PC-3 (cell line): ENCODE measurements around the gene FGF13. TPM values are rescaled to one million over a fixed set of nuclear protein-coding genes. Genes with fewer than 3 reads are reported as not detected.

Source experiments
- ATAC-seq: fragments of 200-7000 bp; cut with Tn5 transposase; 2 replicates; pipeline ENCODE4 v1.9.1; 2020; ENCODE audit warnings: mild to moderate bottlenecking, moderate library complexity
- Bru-seq: library from RNA; stranded (reverse); fragments of 400-500 nt; gene quantifications from one replicate; lab custom pipeline; 2021; lab: Mats Ljungman, UMichigan
- BruChase-seq, 2 experiments: library from RNA; stranded (reverse); fragments of 400-500 nt; gene quantifications; one replicate each; lab custom pipeline; 2021; lab: Mats Ljungman, UMichigan
- BruUV-seq: library from RNA; stranded (reverse); fragments of 400-500 nt; replicated peaks from 2 replicates; lab custom pipeline; 2021; lab: Mats Ljungman, UMichigan
- CTCF ChIA-PET: fragments of 300-600 bp; sonication (Branson Sonifier 250); formaldehyde crosslinking; loops from one replicate; lab custom pipeline; 2022; ENCODE audit warnings: antibody characterized with exemption; lab: Charles Lee
- POLR2A ChIA-PET: fragments of 300-600 bp; sonication (Branson Sonifier 250); formaldehyde crosslinking; loops from one replicate; lab custom pipeline; 2022; ENCODE audit warnings: antibody characterized with exemption; ENCODE audit not compliant: unreplicated experiment; lab: Charles Lee
- DNase-seq: peaks from one replicate; pipeline ENCODE4 v3.0.0-alpha.2; 2015
- H2AFZ ChIP-seq: fragments of 300-600 bp; sonication (generic); 2 replicates; pipeline ENCODE4 v1.6.0; 2016; ENCODE audit warnings: antibody characterized with exemption, low read length
- H3F3A ChIP-seq: fragments of 300-600 bp; sonication (generic); one replicate; pipeline ENCODE4 v1.6.0; 2017; ENCODE audit warnings: antibody characterized with exemption, low read length, control low read depth, mild to moderate bottlenecking; ENCODE audit not compliant: unreplicated experiment
- H3K27ac ChIP-seq: fragments of 300-600 bp; sonication (generic); 2 replicates; pipeline ENCODE4 v1.5.1; 2016; ENCODE audit warnings: mild to moderate bottlenecking, low read length
- H3K27me3 ChIP-seq: fragments of 300-600 bp; sonication (generic); 2 replicates; pipeline ENCODE4 v1.6.1; 2016; ENCODE audit warnings: low read length, mixed read lengths
- H3K36me3 ChIP-seq: fragments of 300-600 bp; sonication (generic); 2 replicates; pipeline ENCODE4 v1.6.1; 2016; ENCODE audit warnings: low read depth, mixed run types, low read length, mixed read lengths
- H3K4me1 ChIP-seq: fragments of 300-600 bp; sonication (generic); 2 replicates; pipeline ENCODE4 v1.5.1; 2016; ENCODE audit warnings: low read length; ENCODE audit not compliant: insufficient read depth
- H3K4me2 ChIP-seq: fragments of 300-600 bp; sonication (generic); 2 replicates; pipeline ENCODE4 v1.6.0; 2016; ENCODE audit warnings: low read length
- H3K4me3 ChIP-seq: fragments of 300-600 bp; sonication (generic); 2 replicates; pipeline ENCODE4 v1.5.1; 2016; ENCODE audit warnings: mild to moderate bottlenecking, low read length, mixed read lengths
- H3K79me2 ChIP-seq: fragments of 300-600 bp; sonication (generic); 2 replicates; pipeline ENCODE4 v1.6.1; 2017; ENCODE audit warnings: low read length, mixed read lengths
- H3K9ac ChIP-seq: fragments of 300-600 bp; sonication (generic); 2 replicates; pipeline ENCODE4 v1.6.0; 2016; ENCODE audit warnings: mild to moderate bottlenecking, low read length
- H3K9me2 ChIP-seq: fragments of 300-600 bp; sonication (generic); replicated peaks from 2 replicates; pipeline ENCODE4 v1.6.1; 2016; ENCODE audit warnings: mixed run types, low read length, mixed read lengths
- H3K9me3 ChIP-seq: fragments of 300-600 bp; sonication (generic); 2 replicates; pipeline ENCODE4 v1.6.1; 2016; ENCODE audit warnings: low read length, mixed read lengths
- H4K20me1 ChIP-seq: fragments of 300-600 bp; sonication (generic); 2 replicates; pipeline ENCODE4 v1.6.1; 2016; ENCODE audit warnings: low read length, mixed read lengths
- EZH2 ChIP-seq: fragments of 300-600 bp; sonication (generic); IDR thresholded peaks from one replicate; pipeline ENCODE4 v1.6.1; 2017; ENCODE audit warnings: antibody characterized with exemption, mild to moderate bottlenecking, low read length; ENCODE audit not compliant: unreplicated experiment
- EZH2phosphoT487 ChIP-seq: fragments of 300-600 bp; sonication (generic); IDR thresholded peaks from 2 replicates; pipeline ENCODE4 v1.6.1; 2018; ENCODE audit warnings: mild to moderate bottlenecking, antibody characterized with exemption, low read length, borderline replicate concordance
- intact Hi-C: fragments of 100-400 bp; cut with micrococcal nuclease; formaldehyde crosslinking; loops from 2 replicates; pipeline ENCODE4 v1.9.0; 2023
- long read RNA-seq: library from polyadenylated mRNA; unstranded; transcript quantifications from one replicate; pipeline ENCODE4 v2.0.0, GENCODE V29; 2021; ENCODE audit not compliant: unreplicated experiment
- total RNA-seq: library from RNA; depleted of rRNA; stranded (reverse); fragments of >200 nt; gene quantifications from 2 replicates; pipeline ENCODE4 v1.2.3, GENCODE V29; 2014; rRNA removed
- TF ChIP-seq, protein P1 (sequence below): fragments of 300-600 bp; sonication (generic); conservative IDR thresholded peaks from 2 replicates; pipeline ENCODE4 v1.5.1; 2017; ENCODE audit warnings: antibody characterized with exemption, low read depth, mild to moderate bottlenecking, low read length

Gene FGF13
- 0.47 and 2.2 TPM in 2 replicates for total RNA-seq
- percentile 30 among the genes with signal in this experiment for Bru-seq, nascent RNA
- BruChase-seq, experiment 1, labeled RNA remaining after a 6-hour chase: percentile 31 among the genes with signal in this experiment
- BruChase-seq, experiment 2, labeled RNA remaining after a 2-hour chase: percentile 43 among the genes with signal in this experiment
- long read RNA-seq, partial matches to known transcripts: 0 of 3 reads
- long read RNA-seq, other reads (novel, unspliced or antisense): 3 of 3 reads

DNA sequence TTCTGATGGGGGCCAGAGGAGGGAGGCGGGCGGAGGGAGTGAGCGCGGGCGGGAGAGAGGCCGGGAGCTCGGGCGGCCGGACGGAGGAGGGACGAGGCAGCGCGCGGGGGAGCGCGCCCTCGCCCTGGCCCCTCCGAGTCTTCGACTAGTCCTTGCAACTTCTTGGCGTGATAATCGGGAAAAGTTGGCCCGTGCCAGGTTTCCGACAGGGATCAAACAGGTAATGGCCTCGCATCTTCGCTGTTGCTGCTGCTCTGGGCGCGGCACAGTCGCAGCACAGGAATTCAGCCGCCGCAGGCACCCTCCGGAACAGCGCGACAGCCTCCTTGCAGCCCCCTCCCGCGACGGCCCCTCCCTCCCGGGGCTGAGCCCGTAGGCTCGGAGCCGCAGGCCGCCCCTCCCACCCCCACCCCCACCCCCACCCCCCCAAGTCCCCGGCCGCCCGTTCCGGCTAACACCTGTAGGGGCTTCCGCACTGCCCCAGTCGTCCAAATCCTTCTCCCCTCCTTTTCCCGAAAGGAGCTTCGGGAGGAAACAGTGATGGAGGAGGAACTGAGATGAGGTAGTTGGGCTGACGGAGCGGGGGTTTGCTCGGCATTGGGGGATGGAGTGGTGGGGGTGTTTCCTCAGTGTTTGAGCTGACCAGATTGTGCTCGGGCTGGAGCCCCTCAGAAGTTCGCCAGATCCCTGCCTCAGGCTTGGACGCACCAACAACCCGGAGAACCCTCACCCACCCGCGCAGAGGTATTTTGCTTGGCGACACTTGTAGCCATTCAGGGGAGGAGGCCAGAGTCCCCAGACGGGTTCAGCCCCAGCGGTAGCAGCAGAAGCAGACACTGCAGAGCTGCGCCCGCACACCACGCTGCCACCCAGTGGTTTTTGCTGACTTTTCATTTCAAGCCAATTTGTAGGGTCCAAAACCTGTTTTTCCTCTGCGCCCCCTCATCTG is at the start of gene FGF13:
Gene FGF13, minus strand, starts transcription at position 319 of the 949 bp plus-strand sequence. CDS start 714 bp downstream, outside the sequence.
- Histone ChIP-seq H3K79me2 (no peaks in the 10 kb centered on the region), H3K27ac (no peak within 1 kb of the TSS), H3K9me3 (no peaks in the 10 kb centered on the region), H3K9ac (no peak within 1 kb of the TSS), H3K4me1 (no peaks in the 10 kb centered on the region), H3K27me3 (peaks cover 30% of the 10 kb centered on the region), H3K9me2 (no peaks in the 10 kb centered on the region), H3K4me2 (peak within 1 kb of the TSS; percentile 64), H3K36me3 (no peaks in the 10 kb centered on the region), H4K20me1 (no peaks in the 10 kb centered on the region), H3F3A (no peaks in the 10 kb centered on the region), H2AFZ (peak within 1 kb of the TSS; percentile 42; the same call in 1 of the 2 replicates), H3K4me3 (peak within 1 kb of the TSS; percentile 33; the same call in 1 of the 2 replicates)
- intact Hi-C loops: no loop called here
- POLR2A ChIA-PET: no interaction called here
- DNase-seq (peak; percentile 34), ATAC-seq (peak; percentile 71)
- no TSS peak for BruUV-seq
- TF ChIP-seq, protein P1, sequence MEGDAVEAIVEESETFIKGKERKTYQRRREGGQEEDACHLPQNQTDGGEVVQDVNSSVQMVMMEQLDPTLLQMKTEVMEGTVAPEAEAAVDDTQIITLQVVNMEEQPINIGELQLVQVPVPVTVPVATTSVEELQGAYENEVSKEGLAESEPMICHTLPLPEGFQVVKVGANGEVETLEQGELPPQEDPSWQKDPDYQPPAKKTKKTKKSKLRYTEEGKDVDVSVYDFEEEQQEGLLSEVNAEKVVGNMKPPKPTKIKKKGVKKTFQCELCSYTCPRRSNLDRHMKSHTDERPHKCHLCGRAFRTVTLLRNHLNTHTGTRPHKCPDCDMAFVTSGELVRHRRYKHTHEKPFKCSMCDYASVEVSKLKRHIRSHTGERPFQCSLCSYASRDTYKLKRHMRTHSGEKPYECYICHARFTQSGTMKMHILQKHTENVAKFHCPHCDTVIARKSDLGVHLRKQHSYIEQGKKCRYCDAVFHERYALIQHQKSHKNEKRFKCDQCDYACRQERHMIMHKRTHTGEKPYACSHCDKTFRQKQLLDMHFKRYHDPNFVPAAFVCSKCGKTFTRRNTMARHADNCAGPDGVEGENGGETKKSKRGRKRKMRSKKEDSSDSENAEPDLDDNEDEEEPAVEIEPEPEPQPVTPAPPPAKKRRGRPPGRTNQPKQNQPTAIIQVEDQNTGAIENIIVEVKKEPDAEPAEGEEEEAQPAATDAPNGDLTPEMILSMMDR: peak; percentile 48
- no peak for TF ChIP-seq EZH2
- CTCF ChIA-PET: no interaction called here

DNA sequence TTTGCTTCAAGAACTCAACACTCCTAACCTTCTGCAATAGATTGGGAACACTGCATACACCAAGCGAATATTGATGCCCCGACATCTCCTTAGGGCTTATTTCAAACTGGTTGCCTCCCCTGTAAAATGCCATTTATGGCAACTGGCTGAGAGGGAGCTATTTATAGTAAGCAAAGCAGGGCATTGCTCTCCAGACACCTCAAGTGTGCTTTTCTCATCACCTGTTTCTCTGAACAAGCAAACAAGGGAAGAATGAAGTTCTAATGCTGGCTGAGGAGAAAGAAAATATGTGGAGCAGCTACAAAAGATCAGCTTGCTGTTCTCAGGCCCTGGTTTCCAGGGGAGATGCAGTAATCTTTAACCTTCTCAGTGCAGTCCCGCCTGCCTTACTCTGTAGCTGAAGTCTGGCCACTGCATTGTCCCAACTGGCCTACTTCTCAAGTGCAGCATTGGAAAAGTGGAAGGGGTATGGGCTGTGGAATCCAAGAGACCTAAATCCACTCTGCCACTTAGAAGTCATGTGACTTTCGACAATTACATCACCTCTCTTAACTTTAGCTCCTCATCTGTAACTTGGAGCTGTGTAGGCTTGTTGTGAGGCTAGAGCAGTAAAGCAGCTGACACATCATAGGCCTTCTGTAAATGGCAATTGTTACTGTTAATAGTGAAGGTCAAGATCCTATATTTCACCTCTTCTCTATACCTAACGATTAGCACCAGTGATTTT is 47.9 kb upstream of the FGF13 start:
- CTCF ChIA-PET: no interaction called here
- no TSS peak for BruUV-seq
- ATAC-seq: no peak

More for the DNA sequence above, 47.9 kb upstream of the FGF13 start:
- POLR2A ChIA-PET: no interaction called here
- H3K9me3 ChIP-seq: no peaks in the 10 kb centered on the region
- intact Hi-C loops: loop anchor here (5.0 kb wide), 2 partner anchors 83 to 798 kb away; no protein-coding TSS in a partner anchor
- DNase-seq: no peak
- H3K36me3 ChIP-seq: no peaks in the 10 kb centered on the region
- H3F3A ChIP-seq: no peaks in the 10 kb centered on the region
- H3K4me3 ChIP-seq: no peak overlapping the region
- H3K79me2 ChIP-seq: no peaks in the 10 kb centered on the region
- no peak overlapping the region for H3K4me2 ChIP-seq
- H3K9me2 ChIP-seq: no peaks in the 10 kb centered on the region
- TF ChIP-seq, protein P1: no peak
- TF ChIP-seq EZH2 (no peak), EZH2phosphoT487 (no peak)
- no peaks in the 10 kb centered on the region for H4K20me1 ChIP-seq
- no peak overlapping the region for H3K27ac ChIP-seq
- no peaks in the 10 kb centered on the region for H3K27me3 ChIP-seq
- no peak overlapping the region for H2AFZ ChIP-seq
- no peaks in the 10 kb centered on the region for H3K4me1 ChIP-seq
- no peak overlapping the region for H3K9ac ChIP-seq
